HEK293 (cell line): ENCODE measurements around the gene CIAPIN1.

Source experiments
- CTCF ChIP-seq: fragments of 450-650 bp; formaldehyde crosslinking; IDR thresholded peaks from 2 replicates; pipeline ENCODE4 v1.5.1; 2016; ENCODE audit warnings: missing biosample characterization, missing genetic modification characterization
- GLI4 ChIP-seq: fragments of 450-650 bp; formaldehyde crosslinking; IDR thresholded peaks from 2 replicates; pipeline ENCODE4 v1.5.1; 2016; ENCODE audit warnings: missing biosample characterization, missing genetic modification characterization
- GLIS2 ChIP-seq: fragments of 450-650 bp; formaldehyde crosslinking; IDR thresholded peaks from 2 replicates; pipeline ENCODE4 v1.5.1; 2016; ENCODE audit warnings: missing biosample characterization, missing genetic modification characterization
- SETDB1 ChIP-seq: IDR thresholded peaks from one replicate; pipeline ENCODE4 v1.6.1; 2017; ENCODE audit warnings: mild to moderate bottlenecking, low read length, moderate library complexity, mixed read lengths; ENCODE audit not compliant: insufficient read length
- ZBTB10 ChIP-seq: fragments of 450-650 bp; formaldehyde crosslinking; IDR thresholded peaks from 2 replicates; pipeline ENCODE4 v1.5.1; 2016; ENCODE audit warnings: missing biosample characterization, missing genetic modification characterization
- ZEB2 ChIP-seq: fragments of 450-650 bp; formaldehyde crosslinking; IDR thresholded peaks from 2 replicates; pipeline ENCODE4 v1.5.1; 2016; ENCODE audit warnings: missing biosample characterization, missing genetic modification characterization
- ZNF2 ChIP-seq: fragments of 450-650 bp; formaldehyde crosslinking; IDR thresholded peaks from 2 replicates; pipeline ENCODE4 v1.5.1; 2016; ENCODE audit warnings: missing biosample characterization, missing genetic modification characterization
- ZNF214 ChIP-seq: fragments of 450-650 bp; formaldehyde crosslinking; IDR thresholded peaks from 2 replicates; pipeline ENCODE4 v1.5.1; 2017; ENCODE audit warnings: missing biosample characterization, mild to moderate bottlenecking, missing genetic modification characterization, borderline replicate concordance
- ZNF223 ChIP-seq: fragments of 450-650 bp; formaldehyde crosslinking; IDR thresholded peaks from 2 replicates; pipeline ENCODE4 v1.5.1; 2016; ENCODE audit warnings: missing biosample characterization, missing genetic modification characterization
- ZNF274 ChIP-seq, 2 experiments: fragments of 200-500 bp in 1 of 2; fragments of 450-650 bp in 1 of 2; sonication (Bioruptor generic) in 1 of 2; formaldehyde crosslinking in 1 of 2; IDR thresholded peaks; 2 replicates each; pipeline versions ENCODE4 v1.5.1 to v1.6.1; 2014 to 2016; ENCODE audit warnings: borderline replicate concordance in 1 of 2, inconsistent platforms in 1 of 2, low read length in 1 of 2, missing biosample characterization in 1 of 2, missing genetic modification characterization in 1 of 2
- ZNF596 ChIP-seq: fragments of 450-650 bp; IDR thresholded peaks from 2 replicates; pipeline ENCODE4 v1.5.0; 2018; ENCODE audit warnings: missing biosample characterization, mild to moderate bottlenecking, missing genetic modification characterization, moderate library complexity
- ZNF626 ChIP-seq: fragments of 450-650 bp; sonication (Bioruptor Pico); formaldehyde crosslinking; IDR thresholded peaks from 2 replicates; pipeline ENCODE4 v1.5.1; 2018; ENCODE audit warnings: missing biosample characterization, missing genetic modification characterization, inconsistent platforms
- ZNF747 ChIP-seq: fragments of 450-650 bp; formaldehyde crosslinking; IDR thresholded peaks from 2 replicates; pipeline ENCODE4 v1.5.1; 2016; ENCODE audit warnings: missing biosample characterization, missing genetic modification characterization
- TF ChIP-seq, protein P1 (sequence below): fragments of 450-650 bp; formaldehyde crosslinking; IDR thresholded peaks from 2 replicates; pipeline ENCODE4 v1.5.1; 2016; ENCODE audit warnings: missing biosample characterization, missing genetic modification characterization, borderline replicate concordance

- TF ChIP-seq ZNF214 (tag by site-specific recombination): no peak
- TF ChIP-seq CTCF (tag by site-specific recombination): no peak
- no peak for TF ChIP-seq ZNF2 (tag by site-specific recombination)
- TF ChIP-seq ZBTB10 (tag by site-specific recombination): no peak
- TF ChIP-seq GLIS2 (tag by site-specific recombination): no peak
- TF ChIP-seq ZNF223 (tag by site-specific recombination): no peak
- TF ChIP-seq, protein P1, sequence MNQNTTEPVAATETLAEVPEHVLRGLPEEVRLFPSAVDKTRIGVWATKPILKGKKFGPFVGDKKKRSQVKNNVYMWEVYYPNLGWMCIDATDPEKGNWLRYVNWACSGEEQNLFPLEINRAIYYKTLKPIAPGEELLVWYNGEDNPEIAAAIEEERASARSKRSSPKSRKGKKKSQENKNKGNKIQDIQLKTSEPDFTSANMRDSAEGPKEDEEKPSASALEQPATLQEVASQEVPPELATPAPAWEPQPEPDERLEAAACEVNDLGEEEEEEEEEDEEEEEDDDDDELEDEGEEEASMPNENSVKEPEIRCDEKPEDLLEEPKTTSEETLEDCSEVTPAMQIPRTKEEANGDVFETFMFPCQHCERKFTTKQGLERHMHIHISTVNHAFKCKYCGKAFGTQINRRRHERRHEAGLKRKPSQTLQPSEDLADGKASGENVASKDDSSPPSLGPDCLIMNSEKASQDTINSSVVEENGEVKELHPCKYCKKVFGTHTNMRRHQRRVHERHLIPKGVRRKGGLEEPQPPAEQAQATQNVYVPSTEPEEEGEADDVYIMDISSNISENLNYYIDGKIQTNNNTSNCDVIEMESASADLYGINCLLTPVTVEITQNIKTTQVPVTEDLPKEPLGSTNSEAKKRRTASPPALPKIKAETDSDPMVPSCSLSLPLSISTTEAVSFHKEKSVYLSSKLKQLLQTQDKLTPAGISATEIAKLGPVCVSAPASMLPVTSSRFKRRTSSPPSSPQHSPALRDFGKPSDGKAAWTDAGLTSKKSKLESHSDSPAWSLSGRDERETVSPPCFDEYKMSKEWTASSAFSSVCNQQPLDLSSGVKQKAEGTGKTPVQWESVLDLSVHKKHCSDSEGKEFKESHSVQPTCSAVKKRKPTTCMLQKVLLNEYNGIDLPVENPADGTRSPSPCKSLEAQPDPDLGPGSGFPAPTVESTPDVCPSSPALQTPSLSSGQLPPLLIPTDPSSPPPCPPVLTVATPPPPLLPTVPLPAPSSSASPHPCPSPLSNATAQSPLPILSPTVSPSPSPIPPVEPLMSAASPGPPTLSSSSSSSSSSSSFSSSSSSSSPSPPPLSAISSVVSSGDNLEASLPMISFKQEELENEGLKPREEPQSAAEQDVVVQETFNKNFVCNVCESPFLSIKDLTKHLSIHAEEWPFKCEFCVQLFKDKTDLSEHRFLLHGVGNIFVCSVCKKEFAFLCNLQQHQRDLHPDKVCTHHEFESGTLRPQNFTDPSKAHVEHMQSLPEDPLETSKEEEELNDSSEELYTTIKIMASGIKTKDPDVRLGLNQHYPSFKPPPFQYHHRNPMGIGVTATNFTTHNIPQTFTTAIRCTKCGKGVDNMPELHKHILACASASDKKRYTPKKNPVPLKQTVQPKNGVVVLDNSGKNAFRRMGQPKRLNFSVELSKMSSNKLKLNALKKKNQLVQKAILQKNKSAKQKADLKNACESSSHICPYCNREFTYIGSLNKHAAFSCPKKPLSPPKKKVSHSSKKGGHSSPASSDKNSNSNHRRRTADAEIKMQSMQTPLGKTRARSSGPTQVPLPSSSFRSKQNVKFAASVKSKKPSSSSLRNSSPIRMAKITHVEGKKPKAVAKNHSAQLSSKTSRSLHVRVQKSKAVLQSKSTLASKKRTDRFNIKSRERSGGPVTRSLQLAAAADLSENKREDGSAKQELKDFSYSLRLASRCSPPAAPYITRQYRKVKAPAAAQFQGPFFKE: no peak
- no peak for TF ChIP-seq ZNF747 (tag by site-specific recombination)
- no peak for TF ChIP-seq SETDB1
- no peak for TF ChIP-seq GLI4
- TF ChIP-seq ZNF274 (IDR thresholded peaks at IDR 0.05; ENCODE audit: low read length): no peak
- TF ChIP-seq ZNF274 (tag by site-specific recombination; IDR thresholded peaks at IDR 0.05; ENCODE audit: borderline replicate concordance): no peak
- TF ChIP-seq ZNF626: no peak
- no peak for TF ChIP-seq ZEB2 (tag by site-specific recombination)
- no peak for TF ChIP-seq ZNF596
These were observed 22.6 kb downstream of the CIAPIN1 start for GRCh38 chr16:57424583-57424982.
